ENCODE measurements around the gene AKT3.
"Not testable (repeated sequence)": the region's sequence is repeated elsewhere in the genome, so short reads cannot be mapped to it uniquely, and the experiment has no call there.

The AKT3 gene

DNA sequence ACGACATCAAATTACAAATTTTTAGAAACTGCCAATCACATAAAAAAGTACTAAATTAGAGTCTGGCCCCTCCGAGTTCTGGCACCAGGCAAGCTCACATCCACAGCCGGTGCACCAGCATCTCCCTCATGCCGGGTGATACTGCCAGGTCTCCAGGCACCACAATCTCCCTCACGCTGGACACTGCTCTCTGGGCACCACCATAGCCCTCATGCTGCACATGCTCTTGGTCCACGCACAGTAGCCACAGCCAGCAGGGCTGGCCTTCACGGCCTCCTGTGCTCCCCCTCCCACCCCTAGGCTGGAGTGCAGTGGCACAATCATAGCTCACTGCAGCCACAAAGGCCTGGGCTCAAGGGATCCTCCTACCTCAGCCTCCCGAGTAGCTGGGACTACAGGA is 65.5 kb downstream of the AKT3 start:
- no peak for DNase-seq (ENCODE audit: low spot score)

DNA sequence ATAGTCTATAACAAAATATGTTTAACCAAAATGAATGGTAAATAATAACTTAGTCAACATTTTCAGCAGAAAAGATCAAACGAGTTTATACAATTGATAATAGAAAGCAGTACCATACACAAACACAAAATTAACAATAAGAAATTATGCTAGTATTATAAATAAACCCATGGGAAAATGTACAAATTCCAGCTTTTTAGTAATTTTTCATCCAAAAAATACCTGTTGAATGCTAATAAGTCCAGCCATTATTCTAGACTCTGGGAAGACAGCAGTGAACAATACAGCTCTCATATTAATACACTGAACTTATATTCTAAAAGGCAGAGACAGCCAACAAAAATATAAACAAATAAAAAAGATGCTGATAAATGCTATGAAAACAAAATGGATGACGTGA is 66.3 kb downstream of the AKT3 start:
- no peak for DNase-seq (ENCODE audit: low spot score)

- not testable (repeated sequence) for DNase-seq (ENCODE audit: low spot score)
Measured at GRCh38 chr1:243772361-243773050, 77.5 kb downstream of the AKT3 start.

- no peak for DNase-seq (ENCODE audit: low spot score)
Measured at GRCh38 chr1:243770860-243771259, 79.2 kb downstream of the AKT3 start.

DNA sequence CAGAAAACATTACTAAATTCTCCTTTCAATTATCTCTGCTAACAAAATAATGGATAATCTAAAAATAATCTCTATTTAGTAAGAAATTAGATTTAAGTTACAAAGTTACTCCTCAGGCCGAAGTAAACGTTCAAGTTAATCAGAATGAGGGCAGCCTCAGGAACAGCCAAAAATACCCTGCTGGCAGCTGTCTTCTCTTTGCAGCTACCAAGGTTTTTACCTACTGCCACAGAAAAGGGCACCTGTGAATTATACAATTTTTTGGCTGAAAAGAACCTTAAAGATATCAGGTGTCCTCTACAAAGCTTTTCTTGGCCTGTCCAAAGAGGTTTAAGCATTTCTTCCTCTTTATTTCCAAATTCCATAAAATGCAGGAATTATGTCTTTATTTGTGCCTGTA is 84.4 kb downstream of the AKT3 start:
- no peak for DNase-seq (ENCODE audit: low spot score)

DNA sequence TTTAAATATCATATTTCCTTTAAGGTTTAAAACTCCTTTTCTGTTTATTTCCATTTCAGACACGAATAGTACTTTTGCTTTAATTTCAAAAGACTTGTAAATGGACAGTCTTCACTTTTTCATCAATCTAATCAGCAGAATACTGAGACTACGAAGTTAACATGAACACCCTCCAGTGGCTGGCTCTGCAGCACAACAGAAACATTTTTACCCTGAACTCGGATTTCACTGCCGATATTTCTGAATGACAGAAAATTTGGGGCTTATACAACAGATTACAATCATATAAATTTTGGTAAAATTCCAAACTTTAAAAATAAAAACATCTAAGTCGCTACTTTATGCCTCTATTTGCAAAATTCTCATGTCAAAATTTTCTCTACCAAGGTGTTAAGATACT is 86.2 kb downstream of the AKT3 start:
- no peak for DNase-seq (ENCODE audit: low spot score)

GRCh38 chr1:243758647-243759046 is 91.4 kb downstream of the AKT3 start:
- DNase-seq (ENCODE audit: low spot score), result no peak

GRCh38 chr1:243756529-243756928 is 93.5 kb downstream of the AKT3 start:
- DNase-seq (ENCODE audit: low spot score), result no peak

- no peak for DNase-seq (ENCODE audit: low spot score)
Measured at GRCh38 chr1:243754348-243754747, 95.7 kb downstream of the AKT3 start.

DNA sequence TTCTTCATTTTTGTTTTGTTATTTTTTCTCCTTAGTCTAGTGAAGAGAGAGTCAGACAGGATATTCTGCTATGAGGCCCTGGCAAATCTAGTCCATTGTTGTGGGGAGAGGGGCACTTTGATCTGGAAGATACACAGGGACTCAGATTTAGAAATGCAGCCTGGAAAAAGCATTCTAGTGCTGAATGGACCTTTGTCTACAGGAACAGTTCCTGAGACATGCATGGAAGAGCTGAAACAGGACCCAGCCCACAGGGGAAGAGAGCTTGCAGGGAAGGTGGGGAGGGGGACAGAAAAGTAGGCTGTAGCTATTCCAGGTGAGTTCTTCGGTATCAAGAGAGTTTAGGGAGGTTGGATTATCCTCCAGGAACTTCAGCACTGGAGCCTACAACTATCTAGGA is 98.5 kb downstream of the AKT3 start:
- no peak for DNase-seq (ENCODE audit: low spot score)

DNA sequence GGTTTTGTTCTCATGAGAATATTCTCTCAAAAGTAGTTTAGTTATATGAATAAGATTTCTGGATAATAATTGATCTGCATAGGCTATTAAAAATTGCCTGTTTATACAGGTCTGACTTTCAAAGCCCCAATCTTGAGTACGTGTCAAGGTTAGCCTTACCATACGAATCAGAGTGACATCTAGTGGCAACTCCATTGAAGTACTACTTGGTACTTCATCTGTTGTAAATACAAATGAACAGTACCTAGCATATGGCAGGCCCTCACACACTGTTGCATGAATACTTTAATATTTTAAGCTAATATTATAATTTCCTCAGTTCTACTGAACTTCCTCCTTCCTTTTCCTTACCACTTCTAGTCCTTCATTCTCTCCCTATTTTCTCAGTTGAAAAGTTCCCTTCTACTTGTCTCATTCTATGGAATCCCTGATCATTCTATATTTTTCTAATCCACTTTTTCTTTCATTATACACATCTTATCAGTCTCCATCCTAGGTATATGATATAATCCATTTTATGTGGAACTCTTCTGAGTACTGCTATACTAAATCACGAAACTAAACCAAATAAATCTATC is 101.2 kb downstream of the AKT3 start:
- DNase-seq (ENCODE audit: low spot score), result peak; percentile 74

DNA sequence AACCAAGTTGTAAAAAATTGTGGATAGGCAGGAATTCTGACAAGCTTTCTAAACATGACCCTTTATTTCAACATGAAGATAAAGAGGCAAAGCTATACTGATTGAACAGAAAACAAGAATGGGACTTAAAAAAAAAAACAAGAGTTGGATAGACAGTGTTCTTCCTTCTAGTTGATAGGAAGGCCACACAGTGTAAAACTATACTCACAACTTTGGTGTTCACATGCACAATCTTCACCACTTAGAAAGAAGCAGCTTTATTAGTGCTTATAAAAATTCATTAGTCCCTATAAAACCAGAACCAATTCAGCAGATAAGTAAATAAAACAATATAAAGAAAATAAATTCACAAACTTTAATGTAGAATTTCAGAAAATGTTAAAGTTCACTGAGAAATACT is 101.8 kb downstream of the AKT3 start:
- no peak for DNase-seq (ENCODE audit: low spot score)

- no peak for DNase-seq (ENCODE audit: low spot score)
Measured at GRCh38 chr1:243746751-243747150, 103.3 kb downstream of the AKT3 start.

DNA sequence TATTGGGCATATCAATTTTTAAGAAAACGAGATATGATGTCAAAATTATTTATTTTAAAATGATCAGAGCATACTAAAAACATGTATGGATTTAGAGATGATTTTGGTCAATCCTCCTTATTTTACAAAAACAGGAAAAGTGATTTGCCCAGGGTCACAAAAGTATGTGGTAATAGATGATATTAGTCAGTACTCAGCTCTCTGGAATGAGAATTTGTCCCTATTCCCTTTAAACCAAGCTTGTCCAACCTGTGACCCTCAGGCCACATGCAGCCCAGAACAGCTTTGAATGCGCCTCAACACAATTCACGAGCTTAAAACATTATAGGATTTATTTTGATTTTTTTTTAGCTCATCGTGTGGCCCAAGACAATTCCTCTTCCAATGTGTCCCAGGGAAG is 104.7 kb downstream of the AKT3 start:
- no peak for DNase-seq (ENCODE audit: low spot score)

- DNase-seq (ENCODE audit: low spot score), result no peak
Measured at GRCh38 chr1:243742819-243743218, 107.2 kb downstream of the AKT3 start.

DNA sequence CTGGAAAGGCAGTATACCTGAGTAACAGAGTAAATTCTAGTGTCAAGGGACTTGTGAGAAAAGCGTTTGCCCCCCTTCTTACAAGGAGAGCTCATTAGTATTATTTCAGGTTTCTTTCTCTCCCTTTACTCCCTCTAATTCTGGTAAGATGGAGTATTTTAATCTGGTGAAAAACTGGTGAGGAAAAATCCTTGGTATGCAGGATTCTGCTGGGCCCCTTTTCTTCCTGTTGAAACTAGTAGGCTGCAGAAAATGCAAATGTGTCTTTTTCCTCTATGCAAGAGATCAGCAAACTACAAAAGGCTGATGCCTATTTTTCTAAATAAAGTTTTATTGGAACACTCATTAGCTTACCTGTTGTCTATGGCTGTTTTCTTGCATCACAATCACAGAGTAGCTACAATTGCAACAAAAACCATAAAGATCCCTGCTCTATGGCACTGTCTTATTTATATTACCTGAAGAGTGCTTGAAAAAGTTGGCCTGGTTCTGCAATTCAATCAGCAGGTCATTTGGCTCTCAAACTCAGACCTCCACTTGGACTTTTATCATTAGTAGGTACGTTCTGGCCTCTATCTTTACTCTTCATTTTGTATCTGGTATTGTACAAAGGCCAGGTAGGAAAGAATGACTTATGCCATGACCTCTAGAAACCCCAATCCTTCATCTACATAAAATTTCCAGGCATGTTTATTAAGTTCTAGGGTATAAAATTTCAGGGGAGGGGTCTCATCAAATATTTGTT is 109.6 kb downstream of the AKT3 start:
- no peak for DNase-seq (ENCODE audit: low spot score)

GRCh38 chr1:243739335-243740003 is 110.6 kb downstream of the AKT3 start:
- no peak for DNase-seq (ENCODE audit: low spot score)

DNA sequence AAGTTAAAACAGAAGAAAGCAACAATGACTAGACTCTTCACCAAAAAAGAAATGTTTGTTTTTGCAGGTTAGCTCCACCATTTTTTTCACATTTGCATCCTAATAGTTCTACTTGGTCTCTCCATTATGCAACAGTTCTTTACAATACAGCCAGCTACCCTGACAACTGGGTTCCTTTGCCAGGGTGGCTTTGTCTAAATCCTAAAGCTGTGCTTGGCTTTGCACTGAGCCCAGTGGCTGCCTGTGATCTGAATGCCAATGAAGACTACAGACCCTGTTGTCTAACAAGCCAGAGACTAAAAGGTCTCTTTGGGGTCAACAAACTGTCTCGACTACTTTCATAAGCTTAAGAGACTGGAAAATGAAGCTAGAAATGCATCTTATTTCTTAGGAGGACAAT is 112.0 kb downstream of the AKT3 start:
- DNase-seq (ENCODE audit: low spot score), result no peak

GRCh38 chr1:243735457-243735856 is 114.6 kb downstream of the AKT3 start:
- DNase-seq (ENCODE audit: low spot score), result no peak

- no peak for DNase-seq (ENCODE audit: low spot score)
Measured at GRCh38 chr1:243734308-243734695, 115.7 kb downstream of the AKT3 start.

GRCh38 chr1:243733670-243734307 is 116.3 kb downstream of the AKT3 start:
- no peak for DNase-seq (ENCODE audit: low spot score)

- no peak for DNase-seq (ENCODE audit: low spot score)
Measured at GRCh38 chr1:243732637-243733036, 117.4 kb downstream of the AKT3 start.
